Skeletal muscle satellite cell (primary cell): ENCODE measurements around the gene BUD23. TPM values are rescaled to one million over a fixed set of nuclear protein-coding genes. Genes with fewer than 3 reads are reported as not detected.

Experiments used
- H3K27me3 ChIP-seq: 2 replicates; pipeline ENCODE4 v1.7.0; 2013; ENCODE audit warnings: low read length; ENCODE audit not compliant: control insufficient read depth, insufficient read depth
- H3K36me3 ChIP-seq: 2 replicates; pipeline ENCODE4 v1.7.0; 2013; ENCODE audit warnings: mild to moderate bottlenecking, control low read depth, low read length; ENCODE audit not compliant: insufficient read depth
- H3K4me1 ChIP-seq: 2 replicates; pipeline ENCODE4 v1.7.0; 2013; ENCODE audit warnings: low read length; ENCODE audit not compliant: control insufficient read depth, insufficient read depth
- H3K4me2 ChIP-seq: 2 replicates; pipeline ENCODE4 v1.7.0; 2013; ENCODE audit warnings: mild to moderate bottlenecking, low read length
- H3K4me3 ChIP-seq: 2 replicates; pipeline ENCODE4 v1.7.0; 2013; ENCODE audit warnings: low read length
- H3K9ac ChIP-seq: 2 replicates; pipeline ENCODE4 v1.7.0; 2013; ENCODE audit warnings: mild to moderate bottlenecking, low read depth, low read length, moderate library complexity
- H3K9me3 ChIP-seq: replicated peaks from 2 replicates; pipeline ENCODE4 v1.7.0; 2013; ENCODE audit warnings: mild to moderate bottlenecking, control low read depth, low read length
- small RNA-seq: library from RNA; depleted of rRNA; stranded (forward); fragments of <200 nt; gene quantifications from one replicate; pipeline ENCODE3, GENCODE V24; 2012

BUD23 gene

DNA sequence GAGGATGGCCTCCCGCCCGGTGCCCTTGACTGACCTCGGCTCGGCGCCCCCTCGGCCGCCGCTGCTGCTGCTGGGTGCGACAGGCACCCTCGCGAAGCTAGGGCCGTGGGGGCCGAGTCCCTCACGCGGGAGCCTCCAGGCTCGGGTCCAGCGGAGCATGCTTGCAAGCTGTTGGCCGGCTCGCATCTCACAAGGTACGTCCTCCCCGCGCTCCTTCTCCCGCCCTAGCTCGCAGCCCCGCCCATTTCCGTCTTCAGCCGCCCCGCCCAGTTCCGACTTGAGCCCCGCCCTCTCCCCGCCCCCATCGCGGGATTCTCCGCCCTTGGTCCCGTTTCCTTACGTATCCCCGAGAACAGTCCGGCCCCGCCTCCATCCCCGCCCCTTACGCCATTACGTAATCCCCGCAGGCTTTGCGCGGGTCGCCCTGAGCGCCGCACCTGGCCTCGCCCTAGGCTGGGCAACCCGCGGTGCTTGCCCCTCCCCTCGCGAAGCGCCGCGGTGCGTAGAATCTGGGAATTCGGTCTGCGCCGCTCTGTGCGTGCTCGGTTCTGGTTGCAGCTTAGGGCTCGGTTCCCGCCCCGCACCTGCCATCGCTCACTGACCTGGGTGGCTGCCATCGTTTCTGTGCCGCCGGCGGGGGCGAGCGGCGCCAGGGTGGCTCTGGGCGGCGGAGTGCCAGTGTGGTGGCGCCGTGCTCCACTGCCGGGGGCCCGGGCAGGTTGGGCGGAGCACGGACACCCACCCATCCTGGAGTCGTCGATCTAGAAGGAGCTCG, 55.4 kb downstream of the BUD23 start, which contains the start of gene ABHD11:
TSS of gene ABHD11 (minus strand) at position 191 of the 775 bp plus-strand sequence. CDS start at position 159, 32 bp downstream.
- Histone ChIP-seq H3K4me2 (peak within 1 kb of the TSS; percentile 97), H3K4me3 (peak within 1 kb of the TSS; percentile 100)

DNA sequence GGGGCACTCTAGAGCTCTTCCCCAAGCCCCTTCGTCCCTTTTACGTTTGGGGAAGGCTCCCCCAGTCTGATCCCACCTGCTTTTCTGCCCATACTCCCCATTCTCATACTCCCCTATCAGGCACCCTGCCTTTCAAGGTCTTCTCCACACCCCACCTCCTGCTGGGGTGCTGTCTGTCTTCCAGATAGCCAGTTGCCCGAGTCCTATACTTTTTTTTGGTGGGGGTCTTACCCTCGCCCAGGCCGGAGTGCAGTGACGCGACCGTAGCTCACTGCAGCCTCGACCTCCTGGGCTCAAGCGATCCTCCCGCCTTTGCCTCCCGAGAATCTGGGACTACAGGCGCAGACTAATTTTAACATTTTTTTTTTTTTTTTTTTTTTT, 56.0 kb downstream of the BUD23 start:
- peaks cover 20% of the 10 kb centered on the region for H3K36me3 ChIP-seq
- no peaks in the 10 kb centered on the region for H3K9me3 ChIP-seq
- peaks cover 20% of the 10 kb centered on the region for H3K4me1 ChIP-seq
- peak overlapping the region; percentile 97 for H3K4me2 ChIP-seq
- H3K27me3 ChIP-seq: no peaks in the 10 kb centered on the region
- H3K9ac ChIP-seq: peak overlapping the region; percentile 90
- H3K4me3 ChIP-seq: peak overlapping the region; percentile 100

More for the DNA sequence above, 55.4 kb downstream of the BUD23 start, which contains the start of gene ABHD11:
- Histone ChIP-seq H3K9ac (peak within 1 kb of the TSS; percentile 90), H3K9me3 (no peaks in the 10 kb centered on the region), H3K27me3 (no peaks in the 10 kb centered on the region), H3K4me1 (peaks cover 20% of the 10 kb centered on the region), H3K36me3 (peaks cover 20% of the 10 kb centered on the region)

DNA sequence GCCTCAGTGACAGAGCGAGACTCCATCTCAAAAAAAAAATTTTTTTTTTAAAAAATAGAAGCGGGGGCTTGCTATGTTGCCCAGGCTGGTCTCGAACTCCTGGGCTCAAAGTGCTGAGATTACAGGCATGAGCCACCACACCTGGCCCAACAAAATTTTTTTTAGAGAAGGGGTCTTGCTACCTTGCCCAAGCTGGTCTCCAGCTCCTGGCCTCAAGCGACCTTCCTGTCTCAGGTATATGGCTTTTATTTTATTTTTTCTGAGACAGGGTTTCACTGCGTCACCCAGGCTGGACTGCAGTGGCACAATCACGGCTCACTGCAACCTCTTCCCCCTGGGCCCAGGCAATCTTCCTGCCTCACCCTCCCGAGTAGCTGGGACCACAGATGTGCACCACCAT, 56.8 kb downstream of the BUD23 start:
- no peak overlapping the region for H3K9ac ChIP-seq
- no peak overlapping the region for H3K4me2 ChIP-seq
- H3K36me3 ChIP-seq: peaks cover 20% of the 10 kb centered on the region
- H3K9me3 ChIP-seq: no peaks in the 10 kb centered on the region
- no peak overlapping the region for H3K4me3 ChIP-seq
- no peaks in the 10 kb centered on the region for H3K27me3 ChIP-seq
- H3K4me1 ChIP-seq: peaks cover 16% of the 10 kb centered on the region

DNA sequence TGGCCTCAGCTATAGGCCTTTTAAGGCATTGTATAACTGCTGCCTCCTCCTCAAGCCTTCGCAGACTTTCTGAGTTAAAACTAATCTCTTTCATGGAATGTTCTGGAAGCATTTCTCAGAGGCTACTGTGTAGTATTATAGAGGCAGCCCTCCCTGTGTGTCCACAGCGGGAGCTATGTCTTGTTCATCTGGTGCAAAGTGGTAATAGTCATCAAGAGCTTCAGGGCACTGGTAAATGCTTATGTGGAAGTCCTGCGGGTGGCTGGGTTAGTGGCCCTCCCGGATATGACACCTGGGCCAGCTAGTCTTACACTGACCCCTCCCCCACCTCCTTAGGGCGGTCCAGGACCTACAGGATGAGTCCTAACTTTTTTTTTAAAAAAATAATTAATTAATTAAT, 57.4 kb downstream of the BUD23 start:
- no peaks in the 10 kb centered on the region for H3K27me3 ChIP-seq
- peaks cover 12% of the 10 kb centered on the region for H3K4me1 ChIP-seq
- H3K9me3 ChIP-seq: no peaks in the 10 kb centered on the region
- no peak overlapping the region for H3K4me3 ChIP-seq
- H3K9ac ChIP-seq: no peak overlapping the region
- no peak overlapping the region for H3K4me2 ChIP-seq
- peaks cover 18% of the 10 kb centered on the region for H3K36me3 ChIP-seq

DNA sequence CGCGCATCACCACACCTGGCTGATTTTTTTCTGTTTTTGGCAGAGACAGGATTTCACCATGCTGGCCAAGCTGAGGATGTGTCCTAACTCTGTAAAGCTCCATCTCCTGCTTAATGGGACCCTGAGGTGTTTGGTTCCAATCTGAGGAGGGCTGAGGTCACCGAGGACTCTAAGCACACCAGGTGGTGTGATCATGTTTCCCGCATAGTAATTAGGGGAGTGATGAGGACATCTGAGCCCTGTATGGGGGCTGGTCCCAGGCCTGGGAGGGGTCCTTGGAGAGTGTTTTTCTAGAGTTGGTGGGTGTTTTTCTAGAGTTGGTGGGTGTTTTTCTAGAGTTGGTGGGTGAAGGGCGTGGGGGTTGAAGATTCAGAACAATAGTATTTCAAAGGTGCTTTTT, 58.2 kb downstream of the BUD23 start:
- Histone ChIP-seq H3K4me3 (no peak overlapping the region), H3K27me3 (no peaks in the 10 kb centered on the region), H3K4me1 (peaks cover 12% of the 10 kb centered on the region), H3K4me2 (no peak overlapping the region), H3K9me3 (no peaks in the 10 kb centered on the region), H3K36me3 (peaks cover 11% of the 10 kb centered on the region), H3K9ac (no peak overlapping the region)

DNA sequence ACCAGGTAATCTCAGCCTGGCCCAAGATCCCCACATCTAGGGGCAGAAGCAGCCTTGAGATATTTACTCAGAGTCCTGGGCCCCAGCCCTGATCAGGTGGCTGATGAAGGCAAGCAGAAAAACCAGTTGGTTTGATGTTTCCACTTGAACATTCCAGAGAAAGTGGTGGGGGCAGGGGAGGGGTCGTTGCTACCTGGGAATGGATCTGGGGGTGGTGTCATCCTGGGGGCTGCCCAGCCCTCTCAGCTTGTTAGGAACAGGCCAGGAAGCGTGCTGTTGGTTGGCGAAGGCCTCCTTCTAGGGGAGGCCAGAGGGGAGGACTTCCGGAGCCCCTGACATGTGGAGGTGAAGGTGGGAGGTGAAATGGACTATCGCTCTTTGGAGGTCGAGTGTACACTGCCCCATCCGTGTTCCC, 58.9 kb downstream of the BUD23 start:
- Histone ChIP-seq H3K9me3 (no peaks in the 10 kb centered on the region), H3K4me3 (no peak overlapping the region), H3K9ac (no peak overlapping the region), H3K4me2 (no peak overlapping the region), H3K36me3 (peaks cover 4% of the 10 kb centered on the region), H3K27me3 (no peaks in the 10 kb centered on the region), H3K4me1 (peaks cover 12% of the 10 kb centered on the region)

DNA sequence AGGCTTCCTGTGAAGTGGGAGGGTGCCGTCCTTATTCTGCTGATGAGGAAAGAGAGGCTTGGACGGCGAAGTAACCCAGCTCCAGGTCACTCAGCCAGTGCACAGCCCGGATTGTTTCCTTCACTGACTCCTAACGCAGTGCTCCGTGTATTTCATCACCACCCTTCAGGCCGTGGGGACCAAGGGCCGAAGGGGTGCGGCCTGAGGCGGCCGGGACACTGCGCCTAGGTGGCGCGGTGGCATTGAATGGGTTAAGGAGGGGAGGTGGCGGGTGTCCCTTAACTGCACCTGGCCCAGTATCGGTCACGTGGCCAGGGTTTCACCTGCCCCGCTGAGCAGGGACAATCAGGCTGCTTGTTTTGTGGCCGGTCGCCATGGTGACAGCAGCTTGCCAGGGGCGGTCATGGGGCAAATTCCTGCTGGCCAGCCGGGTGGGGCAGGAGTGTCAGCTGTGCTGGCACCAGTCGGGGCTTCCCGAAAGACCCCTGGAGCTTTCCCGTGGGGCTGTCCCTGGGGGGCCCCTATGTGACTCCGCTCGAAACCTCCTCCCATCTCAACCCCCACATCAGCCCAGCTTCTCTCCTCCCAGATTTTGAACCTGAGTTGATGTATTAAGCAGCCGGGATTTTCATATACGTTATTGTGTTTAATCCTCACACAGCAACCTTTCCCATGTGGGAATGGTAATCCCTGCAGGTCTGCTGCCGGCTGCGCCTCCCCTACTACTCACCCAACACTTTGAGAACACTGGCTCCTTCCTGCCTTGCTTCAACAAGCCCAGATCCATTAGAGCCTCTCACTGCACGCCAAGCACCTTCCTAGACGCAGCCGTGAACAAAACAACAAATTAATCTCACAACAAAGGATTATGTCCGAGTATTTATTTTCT, 59.6 kb downstream of the BUD23 start:
- Histone ChIP-seq H3K4me3 (no peak overlapping the region), H3K36me3 (no peaks in the 10 kb centered on the region), H3K4me2 (no peak overlapping the region), H3K9me3 (no peaks in the 10 kb centered on the region), H3K27me3 (no peaks in the 10 kb centered on the region), H3K4me1 (peaks cover 5% of the 10 kb centered on the region), H3K9ac (no peak overlapping the region)

DNA sequence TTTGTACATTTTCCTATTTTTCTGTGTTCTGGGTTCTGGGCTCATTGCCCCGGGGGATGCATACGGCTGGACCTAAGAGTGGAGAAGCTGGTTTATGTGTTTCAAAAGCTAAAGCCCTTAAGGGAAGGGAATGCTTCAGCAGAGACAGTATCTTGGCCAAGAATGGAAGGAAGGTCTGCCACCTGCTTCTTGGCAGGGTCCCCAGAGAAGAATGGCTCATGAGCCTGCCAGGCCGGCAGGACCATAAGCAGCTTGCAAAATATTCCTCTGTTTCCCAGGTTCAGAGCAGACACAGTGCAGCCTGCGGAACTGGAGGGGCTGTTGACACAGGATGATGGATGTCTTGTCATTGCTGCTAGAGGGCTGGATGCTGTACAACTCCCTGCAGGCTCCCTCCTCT, 63.0 kb downstream of the BUD23 start:
- Histone ChIP-seq H3K4me3 (no peak overlapping the region), H3K9me3 (no peaks in the 10 kb centered on the region), H3K4me2 (no peak overlapping the region), H3K9ac (no peak overlapping the region), H3K36me3 (no peaks in the 10 kb centered on the region), H3K4me1 (no peaks in the 10 kb centered on the region), H3K27me3 (no peaks in the 10 kb centered on the region)

Small RNA genes lying within 50 kb of the gene (small RNA-seq; reads per million reads assigned to genes)
- 0.21 reads per million for gene MIR4284
- not detected for gene RN7SL265P
